Lower lobe of right lung (tissue), 2 donors: ENCODE measurements around the gene AFF3. TPM values are rescaled to one million over a fixed set of nuclear protein-coding genes. Genes with fewer than 3 reads are reported as not detected.
"Not testable (repeated sequence)": the region's sequence is repeated elsewhere in the genome, so short reads cannot be mapped to it uniquely, and the experiment has no call there.

Experiments used
- ATAC-seq, 2 donors: fragments of 200-7000 bp; cut with Tn5 transposase; one replicate each; pipeline ENCODE4 v1.9.1; 2020 to 2022; ENCODE audit warnings: mild to moderate bottlenecking in 2 of 2, moderate library complexity in 2 of 2
- DNase-seq: peaks from one replicate; pipeline ENCODE4 v3.0.0-alpha.2; 2020
- H3K27ac ChIP-seq: fragments of 200-600 bp; one replicate; pipeline ENCODE4 v1.8.0; 2022
- H3K27me3 ChIP-seq: fragments of 200-600 bp; one replicate; pipeline ENCODE4 v1.8.0; 2022; ENCODE audit warnings: low read depth
- H3K36me3 ChIP-seq: fragments of 200-600 bp; one replicate; pipeline ENCODE4 v1.8.0; 2022; ENCODE audit warnings: mild to moderate bottlenecking
- H3K4me1 ChIP-seq: fragments of 200-600 bp; one replicate; pipeline ENCODE4 v1.8.0; 2022
- H3K4me3 ChIP-seq: fragments of 200-600 bp; one replicate; pipeline ENCODE4 v1.8.0; 2022; ENCODE audit warnings: mild to moderate bottlenecking
- H3K9me3 ChIP-seq: fragments of 200-600 bp; one replicate; pipeline ENCODE4 v1.8.0; 2022
- CTCF ChIP-seq: fragments of 200-600 bp; IDR thresholded peaks from one replicate; pipeline ENCODE4 v1.8.0; 2022; ENCODE audit warnings: antibody characterized with exemption, mild to moderate bottlenecking
- intact Hi-C: fragments of 100-400 bp; cut with DNase I; formaldehyde crosslinking; loops from one replicate; pipeline ENCODE4 v1.11.0; 2022
- total RNA-seq: library from RNA; stranded (reverse); fragmentation: NEBNext Ultra II Directional; extraction: Animal tissue kit (Norgen Biotek cat#: 25700); gene quantifications from one replicate; pipeline ENCODE4 v1.2.1, GENCODE V29; 2021
- donor health status: DM: no; HTN: yes; CAD: no; lungs with severe emphysema.

AFF3 gene
- total RNA-seq, 1 donor from 2014 or later: 57.3 TPM

- peaks cover 19% of the 10 kb centered on the region for H3K4me1 ChIP-seq
- intact Hi-C loops: no loop called here
- H3K4me3 ChIP-seq: no peak overlapping the region
- no peaks in the 10 kb centered on the region for H3K9me3 ChIP-seq
- H3K27ac ChIP-seq: no peak overlapping the region
- H3K27me3 ChIP-seq: peaks cover 8% of the 10 kb centered on the region
- DNase-seq (no peak), ATAC-seq (no peak)
- no peak for TF ChIP-seq CTCF
- no peaks in the 10 kb centered on the region for H3K36me3 ChIP-seq
These were observed 35.0 kb downstream of the AFF3 start for GRCh38 chr2:100107440-100107839.

GRCh38 chr2:100106460-100106859 is 35.9 kb downstream of the AFF3 start:
- ATAC-seq: peak in 1 of 2 donors; percentile 20
- intact Hi-C loops: no loop called here
- no peaks in the 10 kb centered on the region for H3K9me3 ChIP-seq
- peaks cover 8% of the 10 kb centered on the region for H3K27me3 ChIP-seq
- H3K27ac ChIP-seq: peak overlapping the region; percentile 76
- H3K36me3 ChIP-seq: no peaks in the 10 kb centered on the region
- no peak for TF ChIP-seq CTCF
- DNase-seq: no peak
- peaks cover 19% of the 10 kb centered on the region for H3K4me1 ChIP-seq
- H3K4me3 ChIP-seq: no peak overlapping the region

DNA sequence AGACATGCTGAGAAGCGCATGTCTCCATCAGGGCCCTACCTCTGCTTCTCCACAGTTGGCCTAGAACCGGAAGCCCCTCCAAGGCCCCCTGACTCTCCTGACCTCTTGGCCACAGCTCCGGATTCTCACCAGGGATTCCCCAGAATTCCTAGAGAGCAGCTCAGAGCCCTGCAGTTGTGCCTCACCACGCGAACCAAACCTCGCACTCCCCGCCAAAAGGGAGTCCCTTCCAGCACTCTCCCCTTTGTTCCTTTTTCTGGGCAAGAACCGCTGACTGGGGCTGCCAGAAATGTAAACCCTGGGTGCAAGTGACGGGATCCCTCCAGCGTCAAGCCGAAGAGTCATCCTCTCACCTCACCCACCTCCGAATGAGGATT is 36.7 kb downstream of the AFF3 start:
- no peak for TF ChIP-seq CTCF
- Histone ChIP-seq H3K27me3 (peaks cover 8% of the 10 kb centered on the region), H3K4me3 (peak overlapping the region; percentile 58), H3K4me1 (peaks cover 19% of the 10 kb centered on the region), H3K27ac (peak overlapping the region; percentile 76), H3K9me3 (no peaks in the 10 kb centered on the region), H3K36me3 (no peaks in the 10 kb centered on the region)
- peak in 1 of 2 donors; percentile 14 for ATAC-seq
- DNase-seq: no peak
- intact Hi-C loops: no loop called here

GRCh38 chr2:100104718-100105677 is 37.4 kb downstream of the AFF3 start:
- Histone ChIP-seq H3K4me3 (peak overlapping the region; percentile 58), H3K36me3 (no peaks in the 10 kb centered on the region), H3K9me3 (no peaks in the 10 kb centered on the region), H3K4me1 (peaks cover 19% of the 10 kb centered on the region), H3K27ac (peak overlapping the region; percentile 76), H3K27me3 (peaks cover 8% of the 10 kb centered on the region)
- intact Hi-C loops: no loop called here
- ATAC-seq (peak; percentile 63 to 70), DNase-seq (no peak)
- TF ChIP-seq CTCF: no peak

GRCh38 chr2:100104265-100104664 is 38.1 kb downstream of the AFF3 start:
- H3K27ac ChIP-seq, H3K27me3 ChIP-seq, DNase-seq, H3K4me3 ChIP-seq, H3K9me3 ChIP-seq, H3K36me3 ChIP-seq, intact Hi-C loops: not testable (repeated sequence)
- peak; percentile 48 to 53 for ATAC-seq
- peaks cover 19% of the 10 kb centered on the region for H3K4me1 ChIP-seq

GRCh38 chr2:100103527-100104252 is 38.7 kb downstream of the AFF3 start:
- intact Hi-C loops, H3K27ac ChIP-seq, H3K27me3 ChIP-seq, H3K36me3 ChIP-seq, DNase-seq, H3K9me3 ChIP-seq: not testable (repeated sequence)
- peak; percentile 27 to 35 for ATAC-seq
- Histone ChIP-seq H3K4me1 (peaks cover 19% of the 10 kb centered on the region), H3K4me3 (peak overlapping the region; percentile 30)

DNA sequence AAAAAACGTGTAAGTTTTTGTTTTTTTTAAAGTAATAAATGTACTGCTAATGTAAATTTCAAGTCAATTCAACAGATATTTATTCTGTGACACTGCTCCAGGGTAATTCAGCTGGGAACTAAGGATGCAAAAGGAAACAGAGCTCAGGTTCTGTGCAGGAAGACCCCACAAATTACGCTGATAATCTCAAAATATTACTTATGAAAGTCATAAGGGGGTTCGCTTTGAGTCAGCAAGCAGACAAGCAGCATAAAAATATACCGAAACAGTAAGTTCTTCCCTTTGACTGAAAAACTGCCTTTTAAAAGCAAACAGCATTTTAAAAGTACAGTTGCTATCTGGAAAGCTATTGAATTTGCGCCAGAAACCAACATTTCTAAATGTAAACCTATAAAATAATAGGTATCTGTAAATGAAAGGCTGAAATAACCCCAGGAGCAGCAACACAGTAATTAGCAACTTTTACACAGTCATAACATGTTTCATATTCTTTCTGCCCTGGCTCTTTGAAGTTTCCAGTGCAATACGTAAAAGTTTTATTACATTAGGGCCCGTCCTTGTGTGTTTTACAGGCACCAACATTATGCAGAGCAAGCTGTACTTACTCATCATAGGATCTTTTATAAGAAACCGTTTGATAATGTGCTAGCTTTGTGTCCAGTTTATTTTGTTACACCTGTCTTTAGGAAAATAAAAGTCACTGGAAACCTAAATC is 39.8 kb downstream of the AFF3 start:
- H3K4me3 ChIP-seq, H3K27me3 ChIP-seq, H3K27ac ChIP-seq, H3K9me3 ChIP-seq, DNase-seq, intact Hi-C loops, H3K36me3 ChIP-seq, ATAC-seq: not testable (repeated sequence)
- peaks cover 19% of the 10 kb centered on the region for H3K4me1 ChIP-seq

DNA sequence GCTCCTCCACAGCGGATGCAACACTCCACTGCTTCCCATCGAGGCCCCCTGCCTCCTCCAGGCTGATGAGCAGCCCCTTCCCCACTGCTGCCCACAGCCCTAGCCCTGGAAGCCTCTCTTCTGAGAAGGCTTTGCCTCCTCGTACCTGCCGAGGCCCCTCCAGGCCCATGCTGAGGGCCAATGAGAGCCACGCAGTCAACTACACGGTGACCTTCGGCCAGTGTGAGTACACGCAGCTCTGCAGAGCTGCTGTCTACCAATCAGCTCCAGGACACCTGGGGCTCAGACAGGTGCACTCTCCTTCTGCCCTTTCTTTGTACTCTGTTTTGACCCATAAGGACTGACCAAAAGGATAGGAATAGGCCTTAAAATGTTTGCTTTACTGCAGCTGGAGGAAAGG is 43.5 kb downstream of the AFF3 start:
- H3K4me3 ChIP-seq, H3K4me1 ChIP-seq, H3K27ac ChIP-seq, H3K27me3 ChIP-seq, intact Hi-C loops, H3K9me3 ChIP-seq, ATAC-seq, H3K36me3 ChIP-seq, DNase-seq: not testable (repeated sequence)
